NCI-H146 (cell line): ENCODE measurements around the gene RBMS3.
"Not testable (repeated sequence)": the region's sequence is repeated elsewhere in the genome, so short reads cannot be mapped to it uniquely, and the experiment has no call there.

Experiments used
- DNase-seq: peaks from one replicate; lab custom pipeline; 2025; lab: John Stamatoyannopoulos, UW

The RBMS3 gene

DNA sequence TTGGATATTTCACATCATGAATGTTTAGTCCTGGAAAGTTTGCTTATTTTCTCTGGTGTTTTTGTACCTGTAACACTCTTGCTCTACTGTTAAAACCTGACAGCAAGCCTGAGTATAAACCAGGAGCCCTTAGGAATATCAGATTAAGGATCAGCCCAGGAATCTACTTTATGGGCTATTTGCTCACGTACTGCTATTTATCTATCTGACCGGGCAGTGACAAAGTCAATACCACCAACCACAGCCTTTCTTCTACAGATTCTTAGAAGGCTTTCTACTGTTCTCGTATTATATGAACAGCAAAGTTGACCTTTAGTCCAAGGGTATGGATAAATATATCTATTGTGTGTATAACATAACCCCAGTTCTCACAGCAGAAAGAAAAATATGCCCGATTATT, 521.2 kb downstream of the RBMS3 start:
- no peak for DNase-seq

DNA sequence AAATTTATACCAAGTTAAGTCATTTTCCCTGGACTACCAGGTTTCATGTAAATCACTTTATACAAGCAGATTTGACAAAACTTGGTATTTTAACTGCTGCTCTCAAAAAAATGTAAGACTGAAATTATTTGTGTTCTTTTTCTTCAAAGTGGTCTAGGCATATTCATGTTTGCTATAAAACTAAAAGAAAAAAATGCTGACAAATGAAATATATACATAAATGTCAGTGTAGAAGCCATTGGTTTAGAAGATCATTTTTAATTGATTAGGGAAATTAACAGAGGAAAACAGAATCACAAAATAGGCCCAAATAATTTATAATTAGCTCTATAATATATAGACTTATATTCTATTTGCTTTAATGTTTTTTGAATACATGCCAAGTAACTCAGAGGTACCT, 523.2 kb downstream of the RBMS3 start:
- no peak for DNase-seq

DNA sequence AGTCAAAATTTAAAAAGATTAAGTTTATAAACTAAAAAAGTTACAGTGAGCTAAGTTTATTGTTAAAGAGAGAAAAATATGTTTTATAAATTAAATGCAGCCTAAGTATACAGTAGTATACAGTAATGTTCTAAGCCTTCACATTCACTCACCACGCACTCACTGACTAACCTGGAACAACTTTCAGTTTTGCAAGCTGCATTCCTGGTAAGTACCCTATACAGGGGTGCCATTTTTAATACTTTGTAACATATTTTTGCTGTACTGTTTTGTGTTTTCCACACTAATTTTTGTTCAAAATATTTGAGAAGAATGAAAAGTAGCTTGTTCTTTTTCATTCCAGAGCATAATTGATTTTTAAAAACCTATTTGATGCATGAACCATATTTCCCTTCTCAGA, 524.9 kb downstream of the RBMS3 start:
- no peak for DNase-seq

DNA sequence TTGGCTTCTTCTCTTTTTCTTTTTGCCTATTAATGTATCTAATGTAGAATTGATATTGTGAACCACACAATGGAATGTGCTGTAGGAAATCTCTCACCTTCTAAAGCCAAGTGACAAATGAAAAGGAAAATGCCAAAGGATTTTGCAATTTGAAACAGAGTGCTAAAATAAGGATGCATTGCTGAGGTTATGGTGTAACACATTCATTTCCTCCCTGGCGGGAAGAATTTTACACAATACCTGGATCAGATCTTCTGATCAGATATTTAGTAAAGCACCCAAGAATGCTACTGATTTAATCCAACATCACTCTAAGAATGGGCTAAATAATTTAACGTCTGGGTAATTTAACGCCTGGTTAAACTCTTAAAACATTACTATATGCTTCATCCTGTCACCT, 527.5 kb downstream of the RBMS3 start:
- not testable (repeated sequence) for DNase-seq

DNA sequence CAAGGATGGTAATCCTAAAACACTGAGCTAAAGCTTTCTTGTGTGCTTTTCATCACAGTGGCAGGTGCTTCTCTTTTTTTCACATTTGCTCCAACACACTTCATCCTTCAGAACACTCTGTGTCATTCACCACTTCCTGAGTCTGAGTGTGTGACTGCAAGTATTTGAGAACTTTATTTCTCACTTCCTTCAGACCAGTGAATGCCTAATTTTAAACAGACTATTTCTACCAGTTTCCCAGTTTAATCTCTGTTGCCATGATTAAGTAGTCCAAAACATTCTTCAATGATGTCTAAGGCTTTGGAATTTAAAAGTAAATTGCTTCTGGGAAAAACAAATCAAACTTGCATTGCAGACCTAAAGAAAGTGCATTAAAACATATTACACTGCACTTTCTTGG, 541.2 kb downstream of the RBMS3 start:
- no peak for DNase-seq

DNA sequence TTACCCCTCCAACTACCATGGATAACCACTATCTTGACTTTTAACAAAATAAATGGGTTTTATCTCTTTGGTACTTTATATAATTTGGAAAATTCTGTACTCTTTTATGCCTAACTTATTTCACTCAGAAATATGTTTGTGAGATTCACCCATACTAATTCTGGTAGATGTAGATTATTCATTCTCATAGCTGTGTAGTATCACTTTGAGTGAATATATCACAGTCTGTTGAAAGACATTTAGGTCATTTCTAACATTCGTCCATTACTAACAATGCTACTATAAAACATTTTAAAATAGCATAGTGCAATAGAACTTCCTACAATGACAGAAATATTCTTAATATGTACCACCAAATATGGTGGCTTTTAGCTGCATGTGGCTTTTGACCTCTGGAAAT, 542.4 kb downstream of the RBMS3 start:
- DNase-seq = no peak

DNA sequence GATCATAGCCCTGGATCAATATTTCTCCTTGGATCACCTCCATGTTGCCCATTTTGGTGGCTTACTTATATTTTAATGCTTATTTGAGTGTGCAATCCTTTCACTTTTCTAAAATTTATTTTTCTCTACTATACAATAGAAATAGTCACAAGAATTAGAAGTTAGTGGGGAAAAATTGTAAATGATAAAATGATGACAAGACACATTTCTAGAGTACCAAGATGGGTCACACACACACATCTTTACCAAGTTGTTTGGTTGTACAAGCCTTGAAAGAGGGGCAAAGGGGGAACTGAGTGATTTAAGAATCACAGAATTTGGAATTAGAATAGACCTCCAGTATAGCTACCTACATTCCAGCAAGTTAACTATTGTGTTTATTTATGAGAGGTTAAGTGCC, 545.8 kb downstream of the RBMS3 start:
- DNase-seq = no peak

DNA sequence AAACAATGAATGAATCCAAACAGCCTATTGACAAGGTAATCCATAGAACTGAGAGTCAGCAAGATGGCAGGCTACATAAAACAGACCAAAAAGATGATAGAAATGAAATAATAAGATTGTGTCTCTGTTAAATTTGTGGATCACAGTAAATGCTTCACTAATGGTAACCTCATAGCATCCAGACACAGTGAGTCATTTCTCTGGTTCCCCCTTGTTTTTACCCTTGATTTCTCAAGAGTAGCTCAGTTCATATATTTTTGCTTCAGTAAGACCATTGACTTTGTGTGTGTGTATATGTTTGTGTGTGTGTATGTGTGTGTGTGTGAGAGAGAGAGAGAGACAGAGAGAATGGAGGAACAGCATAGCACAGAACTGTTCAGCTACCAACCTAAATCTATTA, 546.9 kb downstream of the RBMS3 start:
- no peak for DNase-seq

DNA sequence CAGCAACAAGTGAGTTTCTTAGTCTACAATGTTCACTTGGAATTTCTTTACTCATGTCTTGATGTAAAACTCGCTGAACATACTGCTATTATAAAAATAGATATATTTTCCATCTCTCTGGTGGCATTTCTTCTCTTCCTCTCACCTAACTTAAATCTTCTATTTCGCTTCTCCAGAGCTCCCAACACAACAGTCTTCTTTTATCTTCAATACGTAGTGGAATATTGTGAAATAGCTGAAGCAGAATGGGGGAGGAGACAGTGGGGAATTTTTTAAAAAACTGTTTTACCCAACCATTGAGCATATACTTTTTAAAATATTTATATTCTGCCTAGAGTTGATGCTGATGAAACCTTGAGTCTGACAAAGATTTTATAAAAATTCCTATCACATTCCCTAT, 548.5 kb downstream of the RBMS3 start:
- DNase-seq = no peak

DNA sequence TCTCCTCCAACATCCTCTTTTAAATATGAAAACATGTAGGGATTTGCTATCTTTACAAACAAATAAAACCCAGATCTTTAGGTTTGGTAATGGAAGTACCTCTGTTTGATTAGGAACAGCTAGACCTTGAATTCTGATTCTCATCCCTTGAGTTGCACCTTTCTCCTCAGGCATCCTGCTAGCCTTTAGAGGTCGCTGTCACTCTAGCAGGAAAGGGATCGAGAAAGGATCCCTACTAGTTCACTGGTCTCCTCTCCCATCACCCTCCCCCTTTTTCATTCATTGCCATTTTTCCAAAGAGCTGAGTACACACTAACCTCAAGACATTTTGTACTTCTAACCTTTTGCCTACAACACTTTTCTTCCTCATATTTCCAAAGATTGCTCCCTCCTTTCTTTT, 569.8 kb downstream of the RBMS3 start:
- DNase-seq = no peak

DNA sequence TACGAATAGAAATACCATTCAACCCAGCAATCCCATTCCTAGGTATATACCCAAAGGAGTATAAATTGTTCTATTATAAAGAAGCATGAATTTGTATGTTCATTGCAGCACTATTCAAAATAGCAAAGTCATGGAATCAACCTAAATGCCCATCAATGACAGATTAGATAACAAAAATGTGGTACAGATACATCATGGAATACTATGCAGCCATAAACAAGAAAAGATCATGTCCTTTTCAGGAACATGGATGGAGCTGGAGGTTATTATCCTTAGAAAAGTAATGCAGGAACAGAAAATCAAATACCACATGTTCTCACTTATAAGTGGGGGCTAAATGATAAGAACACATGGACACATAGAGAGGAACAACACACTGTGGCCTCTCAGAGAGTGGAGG, 571.9 kb downstream of the RBMS3 start:
- DNase-seq = no peak

DNA sequence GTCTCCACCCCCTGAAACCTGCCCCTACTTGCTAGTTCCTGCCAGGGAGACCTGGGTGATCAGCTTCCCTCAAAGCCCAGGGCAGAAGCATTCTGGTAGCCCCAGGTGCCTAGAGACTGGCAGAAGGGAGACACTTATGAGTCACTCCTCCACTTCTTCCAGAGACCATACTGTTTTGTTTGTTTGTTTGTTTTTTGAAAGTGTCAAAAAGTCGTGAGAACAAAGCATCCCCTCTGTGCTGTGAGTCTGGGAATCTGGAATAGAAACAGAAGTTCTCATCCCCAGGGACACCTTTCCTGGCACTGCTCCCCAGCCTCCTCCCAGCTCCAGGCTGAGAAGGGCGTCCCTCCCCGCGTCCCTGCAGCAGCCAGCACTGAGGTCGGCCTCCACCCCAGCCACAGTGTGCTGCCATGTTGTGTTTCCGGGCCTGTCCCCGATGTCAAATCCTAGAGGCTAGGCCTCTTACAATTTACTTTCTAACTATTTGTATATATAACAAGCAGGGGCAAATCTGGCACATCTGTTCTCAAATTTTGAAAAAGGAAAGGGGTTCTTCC, 573.0 kb downstream of the RBMS3 start:
- DNase-seq = no peak

DNA sequence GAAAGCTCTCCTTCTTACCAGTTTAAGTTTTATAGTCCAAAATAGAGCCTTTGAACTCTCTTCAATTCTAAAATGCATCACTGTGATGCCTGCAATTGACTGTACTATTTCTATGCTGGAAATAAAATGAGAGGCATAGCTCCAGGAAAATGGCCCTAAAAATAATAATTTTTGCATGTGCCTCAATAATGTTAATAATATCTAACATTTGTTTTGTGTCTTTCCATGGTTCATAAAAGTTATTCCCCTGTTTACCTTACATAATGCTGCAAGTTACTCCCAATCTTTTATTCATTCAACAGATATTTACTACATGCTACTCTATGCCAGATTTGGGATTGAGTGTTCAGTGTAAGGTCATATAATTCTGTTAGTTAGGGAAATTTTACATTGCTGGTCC, 574.0 kb downstream of the RBMS3 start:
- DNase-seq = no peak

DNA sequence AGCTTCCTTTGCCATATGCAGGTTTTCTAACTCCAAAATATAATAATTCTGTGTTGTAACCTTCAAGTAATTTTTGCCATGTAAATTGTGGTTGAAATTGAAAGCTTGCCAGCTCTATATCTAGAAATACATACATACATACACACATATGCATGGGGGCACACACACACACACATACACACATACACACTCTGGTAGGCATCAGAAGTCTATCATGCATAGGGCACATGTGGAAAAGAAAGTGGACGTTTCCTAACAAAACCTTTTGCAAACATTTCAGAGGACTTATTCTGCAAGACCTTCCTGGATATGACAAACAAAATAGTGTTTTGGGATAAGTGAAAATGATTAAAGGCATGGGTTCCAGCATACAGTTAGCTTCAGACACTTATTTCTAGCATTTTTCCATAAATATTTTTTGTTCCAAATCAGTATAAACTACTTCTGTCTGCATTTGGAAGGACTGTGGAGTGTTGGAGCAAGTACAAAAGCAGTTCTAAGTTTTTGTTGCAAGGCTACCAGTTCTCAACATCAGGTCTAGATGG, 578.9 kb downstream of the RBMS3 start:
- DNase-seq = no peak

DNA sequence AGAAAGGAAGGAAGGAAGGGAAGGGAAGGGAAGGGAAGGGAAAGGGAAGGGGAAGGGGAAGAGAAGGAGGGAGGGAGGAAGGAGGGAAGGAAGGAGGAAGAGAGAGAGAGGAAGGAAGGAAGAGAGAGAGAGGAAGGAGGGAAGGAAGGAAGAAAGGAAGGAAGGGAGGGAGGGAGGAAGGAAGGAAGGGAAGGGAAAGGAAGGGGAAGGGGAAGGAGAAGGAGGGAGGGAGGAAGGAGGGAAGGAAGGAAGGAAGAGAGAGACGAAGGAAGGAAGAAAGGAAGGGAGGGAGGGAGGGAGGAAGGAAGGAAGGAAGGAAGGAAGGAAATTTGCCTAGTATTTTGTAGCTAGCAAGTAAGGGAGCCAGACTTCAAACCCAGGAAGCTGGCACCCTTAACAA, 583.9 kb downstream of the RBMS3 start:
- DNase-seq = no peak

DNA sequence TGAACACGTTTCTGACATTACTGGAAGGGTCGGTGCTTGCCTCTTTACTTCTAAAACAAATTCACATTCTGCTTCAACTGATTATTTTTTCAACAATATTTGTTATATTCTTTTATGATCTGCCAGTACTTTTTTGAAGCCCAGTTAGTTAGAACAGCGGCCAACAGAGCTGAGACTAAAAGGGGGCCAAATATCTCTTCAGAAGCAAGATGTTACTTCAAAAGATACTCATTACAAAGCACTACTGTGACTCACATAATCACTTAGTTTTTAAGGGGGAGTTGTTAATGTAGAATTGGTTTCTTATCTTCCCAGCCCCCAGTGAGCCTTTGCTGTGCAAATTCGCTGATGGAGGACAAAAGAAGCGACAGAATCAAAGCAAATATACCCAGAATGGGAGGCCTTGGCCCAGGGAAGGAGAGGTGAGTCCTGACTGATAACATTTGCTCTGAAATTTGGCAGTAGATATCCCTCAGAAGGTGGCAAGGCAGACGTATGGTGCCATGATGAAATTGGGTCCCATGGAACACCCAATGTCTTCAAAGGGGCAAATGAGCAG, 587.8 kb downstream of the RBMS3 start:
- DNase-seq = no peak

DNA sequence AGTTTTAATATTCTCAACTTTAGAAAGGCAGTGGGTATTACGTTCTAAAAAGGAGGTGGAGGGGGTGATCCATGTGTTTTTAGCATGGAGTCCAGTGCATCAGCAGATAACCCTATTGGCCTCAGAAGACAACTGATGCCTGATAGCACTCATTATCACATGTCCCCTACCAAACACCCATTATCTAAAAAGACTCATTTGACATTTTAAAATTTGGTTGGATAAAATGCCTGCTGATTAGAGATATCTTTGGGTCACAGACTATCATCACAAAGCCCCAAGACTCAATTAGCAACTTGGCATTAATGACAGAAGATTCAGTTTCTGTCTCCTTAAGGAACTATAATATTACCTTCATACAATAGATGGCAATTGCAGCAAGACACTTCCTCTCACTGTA, 589.3 kb downstream of the RBMS3 start:
- no peak for DNase-seq

DNA sequence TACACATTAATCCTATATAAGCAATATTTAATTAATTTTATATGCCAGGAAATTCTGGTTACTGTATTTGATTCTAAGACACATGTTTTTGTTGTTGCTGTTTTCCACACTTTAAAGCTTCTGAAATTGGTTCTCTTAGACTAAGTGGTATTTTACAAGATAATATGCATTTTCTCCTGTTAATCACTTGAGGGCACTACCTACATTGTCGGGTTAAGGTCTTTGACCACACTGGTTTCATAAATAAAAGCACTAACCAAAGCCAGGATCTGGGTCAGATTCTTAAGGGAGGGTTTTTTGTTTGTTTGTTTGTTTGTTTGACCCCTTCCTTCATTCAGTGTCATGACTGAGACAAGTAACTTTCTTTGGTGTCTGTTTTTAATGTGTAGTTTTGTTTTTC, 590.2 kb downstream of the RBMS3 start:
- DNase-seq = no peak

DNA sequence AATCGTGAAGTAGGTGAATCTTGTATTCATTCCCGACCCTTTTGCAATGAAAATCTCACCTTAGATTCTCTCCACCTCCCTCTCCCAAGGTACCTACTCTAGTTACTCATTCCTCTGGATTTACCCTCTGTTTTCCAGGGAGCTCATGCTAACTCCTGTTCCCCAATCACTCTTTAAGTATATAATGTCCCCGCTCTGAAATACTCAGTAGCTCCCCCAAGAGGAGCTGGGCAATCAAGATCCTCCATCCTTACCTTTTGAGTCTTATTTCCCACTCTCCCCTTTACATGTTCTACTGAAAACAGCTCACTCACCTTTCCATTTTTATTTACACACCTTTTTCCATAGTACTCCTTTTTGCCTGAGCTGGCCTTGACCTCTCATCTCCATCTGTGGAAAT, 599.9 kb downstream of the RBMS3 start:
- no peak for DNase-seq

DNA sequence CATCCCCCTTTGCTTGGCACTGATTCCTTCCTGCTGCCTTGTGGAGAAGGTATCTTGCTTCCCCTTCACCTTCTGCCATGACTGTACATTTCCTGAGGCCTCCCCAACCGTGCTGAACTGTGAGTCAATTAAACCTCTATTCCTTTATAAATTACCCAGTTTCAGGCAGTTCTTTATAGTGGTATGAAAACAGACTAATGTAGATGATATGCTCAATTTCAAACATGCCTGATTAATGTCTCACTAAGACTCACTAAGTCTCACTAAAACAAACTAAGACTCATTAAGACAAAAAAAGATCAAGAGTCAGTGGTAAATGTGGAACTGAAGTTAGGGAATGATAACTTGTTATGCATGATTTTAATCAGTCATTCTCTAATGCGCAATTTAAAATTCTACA, 606.6 kb downstream of the RBMS3 start:
- no peak for DNase-seq

DNA sequence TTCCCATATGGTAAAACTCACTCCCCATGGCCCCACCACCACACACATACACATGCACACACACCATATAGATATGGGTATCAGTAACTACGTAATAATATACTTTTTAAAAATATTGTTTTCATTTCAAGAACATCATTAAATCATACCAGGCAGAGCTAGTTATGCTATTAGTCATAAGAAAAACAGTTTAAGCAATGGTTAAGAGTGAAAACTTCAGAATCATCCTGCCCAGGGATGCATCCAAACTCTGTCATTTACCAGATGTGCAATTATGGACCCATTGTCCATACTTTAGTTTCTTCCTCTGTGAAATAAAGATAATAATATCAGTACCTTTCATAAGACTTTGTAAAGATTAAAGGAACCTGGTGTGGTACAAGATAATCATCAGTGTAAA, 608.3 kb downstream of the RBMS3 start:
- no peak for DNase-seq

DNA sequence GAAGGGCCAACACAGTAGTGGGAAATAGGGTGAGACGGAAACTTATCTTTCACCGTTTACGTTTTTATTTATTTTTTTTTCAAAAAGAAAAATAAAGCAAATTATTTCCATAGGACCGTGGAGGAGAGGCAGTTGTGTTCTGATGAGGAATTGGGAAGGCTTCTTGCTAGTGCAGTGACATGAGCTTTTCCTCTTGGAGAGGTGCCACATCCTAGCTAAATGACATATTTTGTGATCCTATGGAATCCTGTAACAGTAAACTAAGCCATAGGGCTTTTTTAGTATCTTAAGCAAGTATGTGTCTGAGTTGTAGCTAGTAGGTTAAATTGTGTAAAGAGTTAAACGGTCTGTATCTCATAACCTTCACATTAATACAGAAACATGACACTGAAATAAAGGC, 609.9 kb downstream of the RBMS3 start:
- no peak for DNase-seq

DNA sequence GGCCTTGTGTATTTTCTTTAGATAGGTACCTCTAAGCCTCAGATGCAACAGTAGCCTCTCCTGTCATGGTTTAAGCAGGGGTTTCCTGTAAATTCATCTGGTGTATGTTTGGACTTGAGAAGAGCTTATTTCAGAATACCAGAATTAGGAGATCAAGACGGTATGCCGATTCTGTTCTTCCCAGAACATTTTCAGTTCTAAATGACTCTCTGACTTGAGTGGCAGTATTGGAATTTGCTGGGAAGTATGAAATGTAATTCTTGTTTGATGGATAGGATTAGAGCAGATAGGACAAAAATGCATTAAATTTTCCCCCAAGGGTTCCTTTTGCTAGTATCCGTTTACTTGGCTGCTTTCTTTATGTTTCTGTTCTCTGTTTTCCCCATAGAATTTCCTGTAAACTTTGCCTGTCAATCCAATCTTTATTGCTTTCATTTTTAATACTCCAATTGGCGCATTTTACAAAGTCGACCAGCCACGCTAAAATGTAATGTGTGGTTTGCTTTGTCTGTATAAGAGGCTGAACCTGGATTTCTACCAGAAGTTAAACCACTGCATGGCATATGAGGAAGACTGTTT, 612.2 kb downstream of the RBMS3 start:
- no peak for DNase-seq

DNA sequence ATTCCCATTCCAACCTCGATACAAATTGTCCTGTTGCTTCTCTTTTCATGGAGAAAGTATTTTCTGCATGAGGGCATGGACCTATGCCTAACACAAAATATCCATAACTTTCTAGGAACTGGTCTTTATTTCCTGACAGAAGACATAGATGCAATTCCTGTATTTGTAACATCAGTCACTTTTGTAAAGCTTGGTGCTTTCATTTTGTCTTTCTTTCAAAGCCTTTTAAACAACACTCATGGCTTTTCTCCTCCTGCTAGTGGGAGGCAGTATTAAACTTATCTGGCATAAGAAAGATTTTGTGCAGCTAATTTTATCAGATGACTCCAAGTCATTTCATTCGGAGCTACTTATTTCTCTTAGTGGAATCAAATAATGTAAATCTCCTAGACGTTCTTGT, 616.0 kb downstream of the RBMS3 start:
- DNase-seq = no peak
